Endothelial cell of umbilical vein (primary cell): ENCODE data around the gene C6orf132.

ENCODE experiments used
- EZH2 ChIP-seq: IDR thresholded peaks from 2 replicates; pipeline ENCODE4 v1.6.1; 2012; ENCODE audit warnings: borderline replicate concordance, low read depth, mild to moderate bottlenecking, moderate library complexity, low read length, inconsistent platforms; ENCODE audit not compliant: severe bottlenecking
- GATA2 ChIP-seq: IDR thresholded peaks from 2 replicates; pipeline ENCODE4 v1.7.0; 2011; ENCODE audit warnings: low read depth, mild to moderate bottlenecking, moderate library complexity, mixed read lengths, low read length; ENCODE audit not compliant: insufficient read length, insufficient read depth
- POLR2A ChIP-seq: IDR thresholded peaks from 2 replicates; pipeline ENCODE4 v1.6.1; 2012; ENCODE audit warnings: low read depth, mild to moderate bottlenecking, control low read depth, low read length
- TF ChIP-seq, protein P1 (sequence below): IDR thresholded peaks from 2 replicates; pipeline ENCODE4 v1.6.1; 2011; ENCODE audit not compliant: insufficient read depth, insufficient read length
- TF ChIP-seq, protein P2 (sequence below), 2 donors: IDR thresholded peaks; 1 replicate in 1 of 2; 2 replicates in 1 of 2; pipeline ENCODE4 v1.5.1; 2011; ENCODE audit warnings: low read length in 2 of 2, mild to moderate bottlenecking in 2 of 2, moderate library complexity in 2 of 2, control low read depth in 1 of 2, inconsistent platforms in 1 of 2, low read depth in 1 of 2; ENCODE audit not compliant: insufficient read depth in 1 of 2; ENCODE audit errors: extremely low read depth in 1 of 2

DNA sequence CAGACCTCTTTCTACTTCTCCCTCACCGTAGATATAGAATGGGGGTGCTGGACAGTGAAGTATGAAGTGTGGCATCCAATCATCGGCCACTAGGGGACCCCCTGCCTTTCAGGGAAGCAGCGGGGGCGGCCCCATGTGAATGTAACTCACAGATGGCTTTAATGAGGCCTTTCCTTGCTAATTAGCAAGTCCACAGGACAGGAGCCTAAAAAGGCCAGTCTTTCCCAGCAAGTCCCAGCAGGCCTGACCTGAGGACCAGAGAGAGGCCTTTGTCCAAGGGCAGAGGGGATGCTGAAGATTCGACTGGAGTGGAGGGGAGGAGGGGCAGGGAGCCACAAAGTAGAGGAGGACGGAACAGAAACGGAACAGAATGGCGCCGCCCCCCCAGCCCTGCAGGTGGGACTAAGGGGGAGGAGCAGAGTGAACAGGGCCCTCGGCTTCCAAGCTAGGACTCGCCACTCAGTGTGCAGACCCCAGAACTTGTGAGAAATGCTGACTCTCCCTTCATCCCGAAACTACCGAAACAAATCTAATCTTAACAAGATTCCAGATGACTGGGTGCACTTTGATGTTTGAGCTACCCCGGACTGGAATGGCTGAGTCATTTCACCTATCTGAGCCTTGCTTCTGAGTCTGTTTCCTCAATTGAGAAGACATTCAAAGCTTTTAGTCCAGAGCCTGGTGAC is 5.8 kb downstream of the C6orf132 start:
- no peak for TF ChIP-seq EZH2
- no peak for TF ChIP-seq POLR2A
- TF ChIP-seq, protein P1, sequence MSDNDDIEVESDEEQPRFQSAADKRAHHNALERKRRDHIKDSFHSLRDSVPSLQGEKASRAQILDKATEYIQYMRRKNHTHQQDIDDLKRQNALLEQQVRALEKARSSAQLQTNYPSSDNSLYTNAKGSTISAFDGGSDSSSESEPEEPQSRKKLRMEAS: no peak
- peak; percentile 63 for TF ChIP-seq GATA2
- TF ChIP-seq, protein P2, sequence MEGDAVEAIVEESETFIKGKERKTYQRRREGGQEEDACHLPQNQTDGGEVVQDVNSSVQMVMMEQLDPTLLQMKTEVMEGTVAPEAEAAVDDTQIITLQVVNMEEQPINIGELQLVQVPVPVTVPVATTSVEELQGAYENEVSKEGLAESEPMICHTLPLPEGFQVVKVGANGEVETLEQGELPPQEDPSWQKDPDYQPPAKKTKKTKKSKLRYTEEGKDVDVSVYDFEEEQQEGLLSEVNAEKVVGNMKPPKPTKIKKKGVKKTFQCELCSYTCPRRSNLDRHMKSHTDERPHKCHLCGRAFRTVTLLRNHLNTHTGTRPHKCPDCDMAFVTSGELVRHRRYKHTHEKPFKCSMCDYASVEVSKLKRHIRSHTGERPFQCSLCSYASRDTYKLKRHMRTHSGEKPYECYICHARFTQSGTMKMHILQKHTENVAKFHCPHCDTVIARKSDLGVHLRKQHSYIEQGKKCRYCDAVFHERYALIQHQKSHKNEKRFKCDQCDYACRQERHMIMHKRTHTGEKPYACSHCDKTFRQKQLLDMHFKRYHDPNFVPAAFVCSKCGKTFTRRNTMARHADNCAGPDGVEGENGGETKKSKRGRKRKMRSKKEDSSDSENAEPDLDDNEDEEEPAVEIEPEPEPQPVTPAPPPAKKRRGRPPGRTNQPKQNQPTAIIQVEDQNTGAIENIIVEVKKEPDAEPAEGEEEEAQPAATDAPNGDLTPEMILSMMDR (IDR thresholded peaks at IDR 0.05; ENCODE audit: extremely low read depth in 1 of 2, insufficient read depth in 1 of 2, low read depth in 1 of 2, low read length in 2 of 2): peak in 1 of 2 donors; percentile 25
